Hepatocyte (in vitro differentiated cells): ENCODE data around the gene ZNF358.

Experiments
- EZH2 ChIP-seq: fragments of 200-600 bp; sonication (generic); IDR thresholded peaks from 2 replicates; pipeline ENCODE4 v1.6.1; 2016; ENCODE audit warnings: antibody characterized with exemption, mild to moderate bottlenecking, borderline replicate concordance
- TF ChIP-seq, protein P1 (sequence below): fragments of 200-600 bp; sonication (generic); IDR thresholded peaks from 2 replicates; pipeline ENCODE4 v1.5.1; 2016; ENCODE audit warnings: antibody characterized with exemption, mild to moderate bottlenecking; ENCODE audit not compliant: poor library complexity

DNA sequence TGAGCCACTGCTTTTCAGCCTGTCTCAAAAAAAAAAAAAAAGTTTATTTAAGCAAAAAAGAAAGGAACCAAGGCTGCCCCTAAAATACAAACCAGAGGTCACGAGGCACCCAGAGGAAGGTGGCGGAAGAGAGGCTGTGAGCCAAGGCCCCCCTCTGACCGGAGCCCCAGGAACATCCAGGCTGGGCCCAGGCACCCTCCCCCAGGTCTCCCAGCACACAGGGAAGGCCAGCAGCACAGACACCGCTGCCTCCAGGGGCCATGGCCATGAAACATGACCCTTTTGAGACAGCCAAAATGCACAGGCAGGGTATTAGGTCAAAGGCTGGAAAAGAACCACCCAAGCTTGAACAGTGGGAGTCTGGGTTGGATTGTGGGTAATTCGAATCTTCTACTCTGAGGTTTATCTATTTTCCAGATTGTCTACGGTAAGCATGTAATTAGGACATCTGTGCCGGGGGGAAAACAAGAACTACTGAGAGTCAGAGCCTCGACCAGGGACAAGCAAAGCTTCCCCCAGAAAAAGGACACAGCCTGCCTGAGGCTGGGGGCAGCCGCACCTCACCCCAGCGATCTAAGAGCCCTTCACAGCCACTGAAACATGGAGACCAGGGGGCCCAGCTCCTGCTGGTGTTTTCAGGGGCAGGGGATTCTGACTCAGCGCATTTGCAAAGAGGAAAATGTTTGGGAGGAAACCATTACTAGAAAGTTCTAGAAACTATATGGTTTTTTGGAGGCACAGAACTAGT lies 35.5 kb upstream of the ZNF358 start:
- TF ChIP-seq, protein P1, sequence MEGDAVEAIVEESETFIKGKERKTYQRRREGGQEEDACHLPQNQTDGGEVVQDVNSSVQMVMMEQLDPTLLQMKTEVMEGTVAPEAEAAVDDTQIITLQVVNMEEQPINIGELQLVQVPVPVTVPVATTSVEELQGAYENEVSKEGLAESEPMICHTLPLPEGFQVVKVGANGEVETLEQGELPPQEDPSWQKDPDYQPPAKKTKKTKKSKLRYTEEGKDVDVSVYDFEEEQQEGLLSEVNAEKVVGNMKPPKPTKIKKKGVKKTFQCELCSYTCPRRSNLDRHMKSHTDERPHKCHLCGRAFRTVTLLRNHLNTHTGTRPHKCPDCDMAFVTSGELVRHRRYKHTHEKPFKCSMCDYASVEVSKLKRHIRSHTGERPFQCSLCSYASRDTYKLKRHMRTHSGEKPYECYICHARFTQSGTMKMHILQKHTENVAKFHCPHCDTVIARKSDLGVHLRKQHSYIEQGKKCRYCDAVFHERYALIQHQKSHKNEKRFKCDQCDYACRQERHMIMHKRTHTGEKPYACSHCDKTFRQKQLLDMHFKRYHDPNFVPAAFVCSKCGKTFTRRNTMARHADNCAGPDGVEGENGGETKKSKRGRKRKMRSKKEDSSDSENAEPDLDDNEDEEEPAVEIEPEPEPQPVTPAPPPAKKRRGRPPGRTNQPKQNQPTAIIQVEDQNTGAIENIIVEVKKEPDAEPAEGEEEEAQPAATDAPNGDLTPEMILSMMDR = no peak
- TF ChIP-seq EZH2 = no peak
